ENCODE data around the gene KCNH5.
"Not testable (repeated sequence)": the region's sequence is repeated elsewhere in the genome, so short reads cannot be mapped to it uniquely, and the experiment has no call there.

Gene KCNH5

GRCh38 chr14:62897771-62898170 lies 147.5 kb downstream of the KCNH5 start:
- H3K9me3 ChIP-seq (ENCODE audit: control insufficient read depth in 5 of 5, low read length in 5 of 5) = peaks cover 0 to 2% (median 0%) of the 10 kb centered on the region in 5 donors
- H3K9ac ChIP-seq (ENCODE audit: low read length in 5 of 5) = no peak overlapping the region
- H3K27me3 ChIP-seq (ENCODE audit: control insufficient read depth in 5 of 5, insufficient read depth in 4 of 5, low read length in 5 of 5) = no peaks in the 10 kb centered on the region
- H3K4me1 ChIP-seq (ENCODE audit: control insufficient read depth in 5 of 5, insufficient read depth in 5 of 5, low read length in 5 of 5) = no peaks in the 10 kb centered on the region
- H3K4me3 ChIP-seq (ENCODE audit: low read depth in 1 of 5, low read length in 5 of 5) = no peak overlapping the region
- no peaks in the 10 kb centered on the region for H3K36me3 ChIP-seq (ENCODE audit: control insufficient read depth in 5 of 5, insufficient read depth in 5 of 5, low read length in 5 of 5)
- no peak overlapping the region for H3K27ac ChIP-seq (ENCODE audit: low read depth, low read length)

GRCh38 chr14:62896932-62897456 lies 148.3 kb downstream of the KCNH5 start:
- Histone ChIP-seq H3K27ac (ENCODE audit: low read depth, low read length) (no peak overlapping the region), H3K4me1 (ENCODE audit: control insufficient read depth in 5 of 5, insufficient read depth in 5 of 5, low read length in 5 of 5) (no peaks in the 10 kb centered on the region), H3K27me3 (ENCODE audit: control insufficient read depth in 5 of 5, insufficient read depth in 4 of 5, low read length in 5 of 5) (no peaks in the 10 kb centered on the region), H3K9ac (ENCODE audit: low read length in 5 of 5) (no peak overlapping the region), H3K36me3 (ENCODE audit: control insufficient read depth in 5 of 5, insufficient read depth in 5 of 5, low read length in 5 of 5) (no peaks in the 10 kb centered on the region), H3K9me3 (ENCODE audit: control insufficient read depth in 5 of 5, low read length in 5 of 5) (peaks cover 0 to 2% (median 0%) of the 10 kb centered on the region in 5 donors), H3K4me3 (ENCODE audit: low read depth in 1 of 5, low read length in 5 of 5) (no peak overlapping the region)

- Histone ChIP-seq H3K36me3 (ENCODE audit: control insufficient read depth in 5 of 5, insufficient read depth in 5 of 5, low read length in 5 of 5) (no peaks in the 10 kb centered on the region), H3K27me3 (ENCODE audit: control insufficient read depth in 5 of 5, insufficient read depth in 4 of 5, low read length in 5 of 5) (no peaks in the 10 kb centered on the region), H3K4me3 (ENCODE audit: low read depth in 1 of 5, low read length in 5 of 5) (no peak overlapping the region), H3K9ac (ENCODE audit: low read length in 5 of 5) (no peak overlapping the region), H3K27ac (ENCODE audit: low read depth, low read length) (no peak overlapping the region), H3K4me1 (ENCODE audit: control insufficient read depth in 5 of 5, insufficient read depth in 5 of 5, low read length in 5 of 5) (no peaks in the 10 kb centered on the region), H3K9me3 (ENCODE audit: control insufficient read depth in 5 of 5, low read length in 5 of 5) (no peaks in the 10 kb centered on the region)
Observed at GRCh38 chr14:62894736-62895135, 150.5 kb downstream of the KCNH5 start.

- Histone ChIP-seq H3K27ac (ENCODE audit: low read depth, low read length) (no peak overlapping the region), H3K4me1 (ENCODE audit: control insufficient read depth in 5 of 5, insufficient read depth in 5 of 5, low read length in 5 of 5) (no peaks in the 10 kb centered on the region), H3K4me3 (ENCODE audit: low read depth in 1 of 5, low read length in 5 of 5) (no peak overlapping the region), H3K9ac (ENCODE audit: low read length in 5 of 5) (no peak overlapping the region), H3K9me3 (ENCODE audit: control insufficient read depth in 5 of 5, low read length in 5 of 5) (no peaks in the 10 kb centered on the region), H3K36me3 (ENCODE audit: control insufficient read depth in 5 of 5, insufficient read depth in 5 of 5, low read length in 5 of 5) (no peaks in the 10 kb centered on the region), H3K27me3 (ENCODE audit: control insufficient read depth in 5 of 5, insufficient read depth in 4 of 5, low read length in 5 of 5) (no peaks in the 10 kb centered on the region)
Observed at GRCh38 chr14:62889364-62889763, 155.9 kb downstream of the KCNH5 start.

- no peaks in the 10 kb centered on the region for H3K9me3 ChIP-seq (ENCODE audit: control insufficient read depth in 5 of 5, low read length in 5 of 5)
- H3K27ac ChIP-seq (ENCODE audit: low read depth, low read length) = no peak overlapping the region
- no peaks in the 10 kb centered on the region for H3K36me3 ChIP-seq (ENCODE audit: control insufficient read depth in 5 of 5, insufficient read depth in 5 of 5, low read length in 5 of 5)
Observed at GRCh38 chr14:62886461-62886860, 158.8 kb downstream of the KCNH5 start.

GRCh38 chr14:62885451-62885850 lies 159.8 kb downstream of the KCNH5 start:
- H3K4me3 ChIP-seq (ENCODE audit: low read depth in 1 of 5, low read length in 5 of 5) = no peak overlapping the region
- H3K9ac ChIP-seq (ENCODE audit: low read length in 5 of 5) = no peak overlapping the region
- H3K27me3 ChIP-seq (ENCODE audit: control insufficient read depth in 5 of 5, insufficient read depth in 4 of 5, low read length in 5 of 5) = no peaks in the 10 kb centered on the region
- no peaks in the 10 kb centered on the region for H3K4me1 ChIP-seq (ENCODE audit: control insufficient read depth in 5 of 5, insufficient read depth in 5 of 5, low read length in 5 of 5)
- H3K27ac ChIP-seq (ENCODE audit: low read depth, low read length) = no peak overlapping the region
- H3K36me3 ChIP-seq (ENCODE audit: control insufficient read depth in 5 of 5, insufficient read depth in 5 of 5, low read length in 5 of 5) = no peaks in the 10 kb centered on the region
- H3K9me3 ChIP-seq (ENCODE audit: control insufficient read depth in 5 of 5, low read length in 5 of 5) = no peaks in the 10 kb centered on the region

More at GRCh38 chr14:62886461-62886860, 158.8 kb downstream of the KCNH5 start:
- Histone ChIP-seq H3K4me3 (ENCODE audit: low read depth in 1 of 5, low read length in 5 of 5) (no peak overlapping the region), H3K27me3 (ENCODE audit: control insufficient read depth in 5 of 5, insufficient read depth in 4 of 5, low read length in 5 of 5) (no peaks in the 10 kb centered on the region), H3K9ac (ENCODE audit: low read length in 5 of 5) (no peak overlapping the region), H3K4me1 (ENCODE audit: control insufficient read depth in 5 of 5, insufficient read depth in 5 of 5, low read length in 5 of 5) (no peaks in the 10 kb centered on the region)

- Histone ChIP-seq H3K9me3 (ENCODE audit: control insufficient read depth in 5 of 5, low read length in 5 of 5) (no peaks in the 10 kb centered on the region), H3K27ac (ENCODE audit: low read depth, low read length) (no peak overlapping the region), H3K4me3 (ENCODE audit: low read depth in 1 of 5, low read length in 5 of 5) (no peak overlapping the region), H3K4me1 (ENCODE audit: control insufficient read depth in 5 of 5, insufficient read depth in 5 of 5, low read length in 5 of 5) (no peaks in the 10 kb centered on the region), H3K27me3 (ENCODE audit: control insufficient read depth in 5 of 5, insufficient read depth in 4 of 5, low read length in 5 of 5) (no peaks in the 10 kb centered on the region), H3K36me3 (ENCODE audit: control insufficient read depth in 5 of 5, insufficient read depth in 5 of 5, low read length in 5 of 5) (no peaks in the 10 kb centered on the region), H3K9ac (ENCODE audit: low read length in 5 of 5) (no peak overlapping the region)
Observed at GRCh38 chr14:62882967-62883366, 162.3 kb downstream of the KCNH5 start.

GRCh38 chr14:62866376-62866775 lies 178.9 kb downstream of the KCNH5 start:
- H3K36me3 ChIP-seq (ENCODE audit: control insufficient read depth in 5 of 5, insufficient read depth in 5 of 5, low read length in 5 of 5) = no peaks in the 10 kb centered on the region
- H3K4me3 ChIP-seq (ENCODE audit: low read depth in 1 of 5, low read length in 5 of 5) = no peak overlapping the region
- H3K27me3 ChIP-seq (ENCODE audit: control insufficient read depth in 5 of 5, insufficient read depth in 4 of 5, low read length in 5 of 5) = no peaks in the 10 kb centered on the region
- H3K4me1 ChIP-seq (ENCODE audit: control insufficient read depth in 5 of 5, insufficient read depth in 5 of 5, low read length in 5 of 5) = no peaks in the 10 kb centered on the region
- no peak overlapping the region for H3K9ac ChIP-seq (ENCODE audit: low read length in 5 of 5)
- H3K27ac ChIP-seq (ENCODE audit: low read depth, low read length) = no peak overlapping the region
- no peaks in the 10 kb centered on the region for H3K9me3 ChIP-seq (ENCODE audit: control insufficient read depth in 5 of 5, low read length in 5 of 5)

- H3K9me3 ChIP-seq (ENCODE audit: control insufficient read depth in 5 of 5, low read length in 5 of 5) = no peaks in the 10 kb centered on the region
- H3K4me3 ChIP-seq (ENCODE audit: low read depth in 1 of 5, low read length in 5 of 5) = no peak overlapping the region
- H3K9ac ChIP-seq (ENCODE audit: low read length in 5 of 5) = no peak overlapping the region
- no peaks in the 10 kb centered on the region for H3K36me3 ChIP-seq (ENCODE audit: control insufficient read depth in 5 of 5, insufficient read depth in 5 of 5, low read length in 5 of 5)
- no peaks in the 10 kb centered on the region for H3K27me3 ChIP-seq (ENCODE audit: control insufficient read depth in 5 of 5, insufficient read depth in 4 of 5, low read length in 5 of 5)
- H3K4me1 ChIP-seq (ENCODE audit: control insufficient read depth in 5 of 5, insufficient read depth in 5 of 5, low read length in 5 of 5) = no peaks in the 10 kb centered on the region
- no peak overlapping the region for H3K27ac ChIP-seq (ENCODE audit: low read depth, low read length)
Observed at GRCh38 chr14:62864588-62864987, 180.7 kb downstream of the KCNH5 start.

GRCh38 chr14:62858011-62858410 lies 187.2 kb downstream of the KCNH5 start:
- H3K9ac ChIP-seq (ENCODE audit: low read length in 5 of 5); H3K36me3 ChIP-seq (ENCODE audit: control insufficient read depth in 5 of 5, insufficient read depth in 5 of 5, low read length in 5 of 5); H3K27ac ChIP-seq (ENCODE audit: low read depth, low read length); H3K27me3 ChIP-seq (ENCODE audit: control insufficient read depth in 5 of 5, insufficient read depth in 4 of 5, low read length in 5 of 5); H3K9me3 ChIP-seq (ENCODE audit: control insufficient read depth in 5 of 5, low read length in 5 of 5); H3K4me1 ChIP-seq (ENCODE audit: control insufficient read depth in 5 of 5, insufficient read depth in 5 of 5, low read length in 5 of 5); H3K4me3 ChIP-seq (ENCODE audit: low read depth in 1 of 5, low read length in 5 of 5): not testable (repeated sequence)

- Histone ChIP-seq H3K4me3 (ENCODE audit: low read depth in 1 of 5, low read length in 5 of 5) (no peak overlapping the region), H3K27ac (ENCODE audit: low read depth, low read length) (no peak overlapping the region), H3K36me3 (ENCODE audit: control insufficient read depth in 5 of 5, insufficient read depth in 5 of 5, low read length in 5 of 5) (no peaks in the 10 kb centered on the region), H3K27me3 (ENCODE audit: control insufficient read depth in 5 of 5, insufficient read depth in 4 of 5, low read length in 5 of 5) (no peaks in the 10 kb centered on the region), H3K9me3 (ENCODE audit: control insufficient read depth in 5 of 5, low read length in 5 of 5) (peaks cover 0 to 2% (median 0%) of the 10 kb centered on the region in 5 donors), H3K4me1 (ENCODE audit: control insufficient read depth in 5 of 5, insufficient read depth in 5 of 5, low read length in 5 of 5) (no peaks in the 10 kb centered on the region), H3K9ac (ENCODE audit: low read length in 5 of 5) (no peak overlapping the region)
Observed at GRCh38 chr14:62854951-62855350, 190.3 kb downstream of the KCNH5 start.
